Right atrium auricular region (tissue), 2 donors: ENCODE results near the gene DNAH7. TPM values are rescaled to one million over a fixed set of nuclear protein-coding genes. Genes with fewer than 3 reads are reported as not detected.

Source experiments
- DNase-seq: peaks from one replicate; pipeline ENCODE4 v3.0.0-alpha.2; 2019; ENCODE audit warnings: low spot score
- H3K27ac ChIP-seq, 2 donors: fragments of 200-600 bp; sonication (generic); 1 replicate in 1 of 2; 2 replicates in 1 of 2; pipeline ENCODE4 v1.5.1; 2016 to 2019
- H3K27me3 ChIP-seq, 2 donors: fragments of 200-600 bp; sonication (generic); one replicate each; pipeline versions ENCODE4 v1.5.1 to v1.6.0; 2017 to 2019
- H3K36me3 ChIP-seq: fragments of 200-600 bp; sonication (generic); one replicate; pipeline ENCODE4 v1.5.1; 2016
- H3K4me1 ChIP-seq, 2 donors: fragments of 200-600 bp; sonication (generic); one replicate each; pipeline versions ENCODE4 v1.5.1 to v1.6.0; 2017 to 2019
- H3K4me3 ChIP-seq, 2 donors: fragments of 200-600 bp; sonication (generic); 1 replicate in 1 of 2; 2 replicates in 1 of 2; pipeline ENCODE4 v1.5.1; 2017 to 2019; ENCODE audit warnings: mild to moderate bottlenecking in 1 of 2, moderate library complexity in 1 of 2
- H3K9me3 ChIP-seq, 2 donors: fragments of 200-600 bp; sonication (generic); one replicate each; pipeline ENCODE4 v1.5.1; 2019
- total RNA-seq, 2 donors: library from RNA; depleted of rRNA; stranded (reverse); fragments of >200 nt; gene quantifications; one replicate each; pipeline ENCODE4 v1.1.0, GENCODE V29; 2016
- TF ChIP-seq, protein P1 (sequence below), 2 donors: fragments of 200-600 bp; sonication (generic); IDR thresholded peaks; one replicate each; pipeline ENCODE4 v1.5.1; 2019; ENCODE audit warnings: antibody characterized with exemption in 2 of 2

DNAH7 gene
- total RNA-seq, 2 donors from 2014 or later: 0.16 to 0.52 TPM

DNA sequence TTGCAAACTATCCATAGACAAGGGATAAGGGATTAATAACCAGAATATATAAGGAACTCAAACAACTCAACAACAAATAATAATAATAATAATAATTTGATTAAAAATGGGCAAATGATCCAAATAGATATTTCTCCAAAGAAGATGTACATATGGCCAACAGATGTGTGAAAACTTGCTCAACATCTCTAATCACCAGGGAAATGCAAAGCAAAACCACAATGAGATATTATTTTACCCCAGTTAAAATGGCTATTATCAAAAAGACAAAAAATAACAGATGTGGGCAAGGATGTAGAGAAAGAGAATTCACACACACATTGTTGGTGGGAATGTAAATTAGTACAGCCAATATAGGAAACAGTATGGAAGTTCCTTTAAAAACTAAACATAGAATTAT lies 26.9 kb downstream of the DNAH7 start:
- peaks cover 0 to 32% of the 10 kb centered on the region in 2 donors for H3K9me3 ChIP-seq
- TF ChIP-seq, protein P1, sequence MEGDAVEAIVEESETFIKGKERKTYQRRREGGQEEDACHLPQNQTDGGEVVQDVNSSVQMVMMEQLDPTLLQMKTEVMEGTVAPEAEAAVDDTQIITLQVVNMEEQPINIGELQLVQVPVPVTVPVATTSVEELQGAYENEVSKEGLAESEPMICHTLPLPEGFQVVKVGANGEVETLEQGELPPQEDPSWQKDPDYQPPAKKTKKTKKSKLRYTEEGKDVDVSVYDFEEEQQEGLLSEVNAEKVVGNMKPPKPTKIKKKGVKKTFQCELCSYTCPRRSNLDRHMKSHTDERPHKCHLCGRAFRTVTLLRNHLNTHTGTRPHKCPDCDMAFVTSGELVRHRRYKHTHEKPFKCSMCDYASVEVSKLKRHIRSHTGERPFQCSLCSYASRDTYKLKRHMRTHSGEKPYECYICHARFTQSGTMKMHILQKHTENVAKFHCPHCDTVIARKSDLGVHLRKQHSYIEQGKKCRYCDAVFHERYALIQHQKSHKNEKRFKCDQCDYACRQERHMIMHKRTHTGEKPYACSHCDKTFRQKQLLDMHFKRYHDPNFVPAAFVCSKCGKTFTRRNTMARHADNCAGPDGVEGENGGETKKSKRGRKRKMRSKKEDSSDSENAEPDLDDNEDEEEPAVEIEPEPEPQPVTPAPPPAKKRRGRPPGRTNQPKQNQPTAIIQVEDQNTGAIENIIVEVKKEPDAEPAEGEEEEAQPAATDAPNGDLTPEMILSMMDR (IDR thresholded peaks at IDR 0.05): no peak
- no peaks in the 10 kb centered on the region for H3K27me3 ChIP-seq
- H3K4me3 ChIP-seq: no peak overlapping the region
- no peak overlapping the region for H3K27ac ChIP-seq
- DNase-seq: no peak
- H3K4me1 ChIP-seq: no peaks in the 10 kb centered on the region
- H3K36me3 ChIP-seq: no peaks in the 10 kb centered on the region

DNA sequence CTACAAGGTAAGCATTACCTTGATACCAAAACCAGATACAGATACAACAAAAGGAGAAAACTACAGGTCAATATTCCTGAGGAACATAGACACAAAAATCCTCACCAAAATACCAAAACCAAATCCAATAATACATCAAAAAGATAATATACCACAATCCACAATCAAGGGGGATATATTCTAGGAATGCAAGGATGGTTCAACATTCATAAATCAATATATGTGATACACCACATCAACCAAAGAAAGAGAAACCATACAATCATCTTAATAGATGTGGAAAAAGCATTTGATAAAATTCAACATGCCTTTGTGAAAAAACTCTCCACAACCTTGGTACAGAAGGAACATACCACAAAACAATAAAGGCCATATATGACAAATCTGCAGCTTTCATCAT lies 28.4 kb downstream of the DNAH7 start:
- no peak overlapping the region for H3K4me3 ChIP-seq
- no peak for DNase-seq
- H3K4me1 ChIP-seq: no peaks in the 10 kb centered on the region
- H3K36me3 ChIP-seq: no peaks in the 10 kb centered on the region
- TF ChIP-seq, protein P1 (IDR thresholded peaks at IDR 0.05): no peak
- no peak overlapping the region for H3K27ac ChIP-seq
- H3K9me3 ChIP-seq: peaks cover 0 to 32% of the 10 kb centered on the region in 2 donors
- H3K27me3 ChIP-seq: no peaks in the 10 kb centered on the region

DNA sequence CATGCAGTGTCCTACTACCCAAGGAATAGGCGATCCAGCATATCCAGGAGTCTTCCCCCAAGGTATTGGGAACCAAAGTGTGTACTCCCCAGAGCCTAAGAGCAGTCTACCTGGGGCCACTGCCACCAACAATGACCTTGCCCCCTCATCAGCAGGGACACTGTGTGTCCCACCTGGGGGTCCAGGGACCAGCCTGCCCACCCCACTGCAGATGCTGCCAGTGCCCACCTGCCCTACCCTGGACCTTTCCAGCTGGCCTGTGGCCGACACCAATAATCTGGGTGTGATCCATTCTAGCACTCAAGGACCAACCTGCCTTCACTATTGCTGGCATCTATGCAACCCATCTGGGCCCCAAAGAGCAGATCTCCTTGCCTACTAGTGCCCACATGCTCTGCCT lies 32.2 kb downstream of the DNAH7 start:
- TF ChIP-seq, protein P1 (IDR thresholded peaks at IDR 0.05): no peak
- no peaks in the 10 kb centered on the region for H3K36me3 ChIP-seq
- no peak overlapping the region for H3K4me3 ChIP-seq
- no peaks in the 10 kb centered on the region for H3K4me1 ChIP-seq
- no peaks in the 10 kb centered on the region for H3K27me3 ChIP-seq
- no peak for DNase-seq
- no peak overlapping the region for H3K27ac ChIP-seq
- peaks cover 0 to 32% of the 10 kb centered on the region in 2 donors for H3K9me3 ChIP-seq

DNA sequence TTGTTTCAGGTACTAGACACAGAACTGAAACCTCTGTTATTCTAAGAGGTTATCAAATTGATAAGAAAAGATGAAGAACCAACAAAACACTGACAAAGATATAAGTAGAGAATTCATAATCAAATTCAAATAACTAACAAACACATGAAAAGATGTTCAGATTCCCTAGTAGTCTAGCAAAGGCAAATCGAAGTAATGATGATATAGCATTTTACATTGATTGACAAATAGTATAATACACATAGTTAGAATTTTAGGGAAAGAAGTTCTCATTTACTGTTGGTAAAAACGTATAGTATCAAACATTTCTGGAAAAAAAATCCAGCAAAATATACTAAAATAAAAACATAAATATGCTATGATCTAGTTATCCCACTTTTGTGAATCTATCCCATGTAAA lies 50.6 kb downstream of the DNAH7 start:
- TF ChIP-seq, protein P1 (IDR thresholded peaks at IDR 0.05): no peak
- Histone ChIP-seq H3K9me3 (peaks cover 0 to 15% of the 10 kb centered on the region in 2 donors), H3K27me3 (no peaks in the 10 kb centered on the region), H3K4me1 (no peaks in the 10 kb centered on the region), H3K4me3 (no peak overlapping the region), H3K27ac (no peak overlapping the region), H3K36me3 (no peaks in the 10 kb centered on the region)
- DNase-seq: no peak

DNA sequence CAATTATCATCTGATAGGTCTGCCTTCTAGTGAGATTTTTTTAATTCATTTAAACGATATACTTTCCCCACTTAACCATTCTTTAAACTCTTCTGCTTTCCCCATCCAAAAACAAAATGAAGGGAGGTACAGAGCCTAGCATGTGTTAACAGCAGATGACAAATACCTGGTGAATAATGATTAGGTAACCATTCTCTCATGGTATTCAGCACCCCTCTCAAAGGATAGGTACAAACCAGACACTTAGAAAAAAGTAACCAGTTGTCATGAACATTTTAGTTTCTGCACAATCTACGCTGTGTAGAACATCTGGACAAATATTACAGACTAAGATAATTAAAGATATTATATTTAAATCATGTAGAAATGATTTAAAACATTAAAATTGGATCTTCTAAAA lies 56.3 kb downstream of the DNAH7 start:
- Histone ChIP-seq H3K27me3 (no peaks in the 10 kb centered on the region), H3K4me3 (no peak overlapping the region), H3K36me3 (no peaks in the 10 kb centered on the region), H3K27ac (no peak overlapping the region), H3K9me3 (no peaks in the 10 kb centered on the region), H3K4me1 (no peaks in the 10 kb centered on the region)
- DNase-seq: no peak
- TF ChIP-seq, protein P1 (IDR thresholded peaks at IDR 0.05): no peak

DNA sequence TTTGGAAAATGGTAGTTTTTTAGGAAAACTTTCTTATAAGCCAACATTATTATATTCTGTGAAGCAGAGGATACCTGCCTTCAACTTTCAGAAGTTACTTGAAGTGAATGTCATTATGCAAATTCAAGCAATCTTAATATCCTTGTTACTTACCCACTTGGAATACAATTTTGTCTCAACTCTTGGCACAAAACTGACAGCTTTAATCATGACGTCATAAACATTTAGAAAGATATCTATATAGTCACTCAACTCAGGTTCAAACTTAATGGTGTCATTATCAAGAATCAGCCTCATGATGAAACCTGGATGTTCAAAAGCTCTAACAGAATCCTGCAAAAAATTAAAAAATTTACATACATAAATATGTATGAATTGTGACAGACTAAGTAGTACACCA lies 68.1 kb downstream of the DNAH7 start:
- H3K4me3 ChIP-seq: no peak overlapping the region
- H3K4me1 ChIP-seq: no peaks in the 10 kb centered on the region
- no peaks in the 10 kb centered on the region for H3K27me3 ChIP-seq
- no peaks in the 10 kb centered on the region for H3K36me3 ChIP-seq
- TF ChIP-seq, protein P1 (IDR thresholded peaks at IDR 0.05): no peak
- peaks cover 0 to 3% of the 10 kb centered on the region in 2 donors for H3K9me3 ChIP-seq
- DNase-seq: no peak
- no peak overlapping the region for H3K27ac ChIP-seq
